ENCODE results near the gene TGFBR1. TPM values are rescaled to one million over a fixed set of nuclear protein-coding genes. Genes with fewer than 3 reads are reported as not detected.

Gene TGFBR1
- total and polyA plus RNA-seq, 2 donors (not counting 3 experiments of a cell fraction or from before 2014, with no cell fraction given), result 5.8 to 18.6 TPM

- Histone ChIP-seq H3K9ac (replicated peaks; ENCODE audit: extremely low read depth, insufficient read depth, low read length) (no peak overlapping the region), H3K36me3 (ENCODE audit: control insufficient read depth in 2 of 2, extremely low read depth in 1 of 2, insufficient read depth in 2 of 2, low read length in 2 of 2) (no peaks in the 10 kb centered on the region), H3K4me1 (ENCODE audit: control insufficient read depth, extremely low read depth, insufficient read depth, low read length) (no peaks in the 10 kb centered on the region), H3K79me2 (ENCODE audit: control insufficient read depth, insufficient read depth, low read length) (no peaks in the 10 kb centered on the region), H3K27ac (ENCODE audit: insufficient read depth, low read depth, low read length) (no peak overlapping the region), H3K4me2 (ENCODE audit: insufficient read depth, low read length) (no peak overlapping the region), H4K20me1 (replicated peaks; ENCODE audit: control insufficient read depth, extremely low read depth, insufficient read depth, low read length) (no peaks in the 10 kb centered on the region), H3K9me3 (replicated peaks; ENCODE audit: control insufficient read depth, insufficient read depth, low read length) (no peaks in the 10 kb centered on the region), H2AFZ (ENCODE audit: low read depth, low read length) (no peak overlapping the region), H3K27me3 (ENCODE audit: control insufficient read depth in 2 of 2, insufficient read depth in 2 of 2, low read length in 2 of 2) (peaks cover 1 to 2% of the 10 kb centered on the region in 2 experiments), H3K9me1 (replicated peaks; ENCODE audit: control insufficient read depth, extremely low read depth, insufficient read depth, low read length) (no peaks in the 10 kb centered on the region), H3K4me3 (replicated peaks in 1 of 3; ENCODE audit: insufficient read depth in 1 of 3, low read depth in 1 of 3, low read length in 3 of 3) (no peak overlapping the region)
- no peak for TF ChIP-seq MAX (IDR thresholded peaks at IDR 0.05; ENCODE audit: insufficient read depth, insufficient read length)
- TF ChIP-seq POLR2AphosphoS5 (IDR thresholded peaks at IDR 0.05; ENCODE audit: insufficient read depth, low read depth, low read length), result no peak
- TF ChIP-seq FOS (IDR thresholded peaks at IDR 0.05; ENCODE audit: borderline replicate concordance, insufficient read depth, low read length), result no peak
- no peak for TF ChIP-seq MYC (IDR thresholded peaks at IDR 0.05; ENCODE audit: low read depth, low read length)
- no peak for TF ChIP-seq GATA2 (IDR thresholded peaks at IDR 0.05; ENCODE audit: insufficient read depth, insufficient read length, low read depth, low read length)
- no peak for TF ChIP-seq EZH2 (IDR thresholded peaks at IDR 0.05; ENCODE audit: borderline replicate concordance, low read depth, low read length, severe bottlenecking)
- no peak for TF ChIP-seq CTCF (IDR thresholded peaks at IDR 0.05; ENCODE audit: extremely low read depth in 1 of 2, insufficient read depth in 1 of 2, low read depth in 1 of 2, low read length in 2 of 2)
- FAIRE-seq (no peak), DNase-seq (ENCODE audit: low read depth, low spot score) (no peak)
- no TSS peak for BruUV-seq (replicated peaks)
- intact Hi-C loops (cut with micrococcal nuclease), result no loop called here
- dilution Hi-C loops (cut with MboI; ENCODE audit: extremely low pct_ligation_motif_present, low sequenced_read_pairs), result no loop called here
- ChIA-PET CTCF (interaction anchor here (0.7 to 2.0 kb wide), 2 partner anchors 15 to 24 kb away, joined by 3 to 5 read pairs; no protein-coding TSS in a partner anchor), POLR2A (no interaction called here)
These were observed 96.7 kb downstream of the TGFBR1 start for GRCh38 chr9:99201603-99202002.

Small RNA genes lying within 50 kb of the gene (small RNA-seq; reads per million reads assigned to genes)
- gene RN7SL794P (ENCODE audit: insufficient read depth, insufficient read length, low read depth, low replicate concordance), result not detected
- not detected for gene RNA5SP290 (ENCODE audit: insufficient read depth, insufficient read length, low read depth, low replicate concordance)

Other genes with a start within 250 kb of the TGFBR1 start
- 0.05 TPM in 1 of 2 replicates, not detected in the other for gene COL15A1, start 161.2 kb upstream of the TGFBR1 start, total RNA-seq
- gene COL15A1, start 161.2 kb upstream of the TGFBR1 start, polyA plus RNA-seq, result not detected in 2 replicates
- gene ALG2, start 116.8 kb downstream of the TGFBR1 start, total RNA-seq, result 31.4 and 32.4 TPM in 2 replicates
- gene ALG2, start 116.8 kb downstream of the TGFBR1 start, polyA plus RNA-seq, result 40.7 and 42.7 TPM in 2 replicates
- 241 and 242 TPM in 2 replicates for gene SEC61B, start 117.2 kb downstream of the TGFBR1 start, total RNA-seq
- 528 and 594 TPM in 2 replicates for gene SEC61B, start 117.2 kb downstream of the TGFBR1 start, polyA plus RNA-seq